GM19455 (cell line): ENCODE measurements around the gene MAPK8IP2.

Experiments used
- ATAC-seq: cut with Tn5 transposase; IDR thresholded peaks from one replicate; pipeline ENCODE4 v1.9.1; 2021; ENCODE audit not compliant: unreplicated experiment

The MAPK8IP2 gene

DNA sequence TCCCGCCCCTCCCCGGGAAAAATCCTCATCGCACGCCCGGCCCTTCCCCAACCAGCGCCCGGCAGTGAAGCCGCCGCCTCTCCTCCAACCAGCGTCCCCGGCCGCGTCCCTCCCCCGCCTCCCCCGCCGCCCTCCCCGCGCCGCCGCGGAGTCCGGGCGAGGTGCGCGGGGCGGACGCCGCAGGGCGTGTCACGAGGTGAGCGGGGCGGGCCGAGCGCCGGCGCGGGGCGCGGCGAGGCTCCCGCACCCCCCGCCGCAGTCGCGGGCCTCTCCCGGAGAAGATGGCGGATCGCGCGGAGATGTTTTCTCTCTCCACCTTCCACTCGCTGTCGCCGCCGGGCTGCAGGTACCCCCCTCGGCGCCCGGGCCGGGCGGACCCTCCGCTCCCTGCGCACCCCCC, at the start of gene MAPK8IP2:
Gene MAPK8IP2, plus strand, starts transcription at position 256 of the 400 bp plus-strand sequence. Its CDS starts 26 bp downstream, at position 282.
- no peak for ATAC-seq

GRCh38 chr22:50551160-50551752, 49.3 kb upstream of the MAPK8IP2 start:
- ATAC-seq = no peak

- ATAC-seq = no peak
Measured at GRCh38 chr22:50553310-50553709, 47.3 kb upstream of the MAPK8IP2 start.

- ATAC-seq = no peak
Measured at GRCh38 chr22:50556703-50557102, 43.9 kb upstream of the MAPK8IP2 start.

DNA sequence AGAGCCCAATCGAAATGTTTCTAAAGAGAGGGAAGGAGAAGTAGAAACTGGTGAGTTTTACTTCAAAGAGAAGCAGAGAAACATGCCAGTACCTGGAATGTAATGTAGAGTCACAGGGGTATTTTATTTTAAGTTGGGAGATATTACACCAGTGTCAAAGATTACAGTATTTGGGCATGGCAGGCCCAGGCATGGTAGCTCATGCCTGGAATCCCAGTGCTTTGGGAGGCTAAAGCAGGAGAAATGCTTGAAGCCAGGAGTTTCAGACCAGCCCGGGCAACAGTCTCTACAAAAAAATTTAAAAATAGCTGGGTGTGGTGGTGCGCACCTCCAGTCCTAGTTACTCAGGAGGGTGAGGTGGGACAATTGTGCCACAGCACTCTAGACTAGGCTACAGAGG, 40.6 kb upstream of the MAPK8IP2 start:
- ATAC-seq = no peak

- no peak for ATAC-seq
Measured at GRCh38 chr22:50561401-50562358, 38.9 kb upstream of the MAPK8IP2 start.

- peak; percentile 94 for ATAC-seq
Measured at GRCh38 chr22:50562523-50563412, 37.8 kb upstream of the MAPK8IP2 start, which contains the start of gene SYCE3. Gene SYCE3 (minus strand): TSS chr22:50562919. CDS start chr22:50556405, 6,514 bp downstream.

- ATAC-seq = no peak
Measured at GRCh38 chr22:50563413-50564160, 37.0 kb upstream of the MAPK8IP2 start.

DNA sequence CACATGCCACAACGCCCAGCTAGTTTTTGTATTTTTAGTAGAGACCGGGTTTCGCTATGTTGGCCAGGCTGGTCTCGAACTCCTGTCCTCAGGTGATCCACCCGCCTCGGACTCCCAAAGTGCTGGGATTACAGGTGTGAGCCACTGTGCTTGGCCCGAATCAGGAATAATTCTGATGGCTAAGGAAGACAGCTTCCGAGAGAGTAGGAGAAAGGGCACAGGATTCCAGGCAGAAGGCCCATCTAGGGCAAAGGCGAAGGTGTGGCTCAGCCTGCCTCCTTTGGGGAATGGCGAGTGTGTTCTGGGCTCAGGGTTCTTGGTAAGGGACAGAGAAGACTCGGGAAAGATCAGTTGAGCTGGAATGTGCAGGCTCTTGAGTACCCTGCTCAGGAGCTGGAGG, 36.3 kb upstream of the MAPK8IP2 start:
- ATAC-seq = no peak

GRCh38 chr22:50567721-50568252, 32.8 kb upstream of the MAPK8IP2 start:
- ATAC-seq = no peak

- ATAC-seq = no peak
Measured at GRCh38 chr22:50568626-50569025, 32.0 kb upstream of the MAPK8IP2 start.

GRCh38 chr22:50569041-50569459, 31.5 kb upstream of the MAPK8IP2 start:
- no peak for ATAC-seq

DNA sequence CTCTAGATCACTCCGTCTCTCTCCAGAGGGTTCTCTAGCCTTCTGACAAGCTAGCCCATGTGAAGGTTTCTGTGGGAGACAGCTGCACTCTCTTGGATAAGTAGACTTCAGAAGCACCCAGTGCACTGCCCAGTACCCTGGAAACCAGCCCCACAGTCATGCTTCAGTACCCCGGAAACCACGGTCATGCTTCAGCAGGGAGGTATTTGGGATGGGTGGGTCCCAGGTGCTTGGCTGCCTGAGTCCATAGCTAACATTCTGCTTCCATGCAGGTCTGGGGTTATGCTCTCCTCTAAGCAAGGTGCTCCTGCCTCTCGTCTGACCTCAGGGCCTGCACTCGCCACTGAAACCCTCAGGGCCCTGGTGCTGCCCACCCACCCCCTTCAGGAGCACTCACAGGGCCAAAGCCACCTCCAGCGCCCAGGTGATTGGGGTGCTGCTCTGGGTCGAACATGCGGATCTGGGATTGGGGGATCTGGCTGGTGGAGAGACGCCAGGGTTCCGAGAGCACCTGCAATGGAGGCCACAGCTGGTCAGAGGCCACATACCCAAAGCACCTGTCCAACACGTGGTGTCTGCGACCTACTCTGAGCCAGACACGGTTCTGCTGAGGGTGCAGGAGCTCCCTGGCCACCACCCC, 30.6 kb upstream of the MAPK8IP2 start:
- ATAC-seq = no peak

DNA sequence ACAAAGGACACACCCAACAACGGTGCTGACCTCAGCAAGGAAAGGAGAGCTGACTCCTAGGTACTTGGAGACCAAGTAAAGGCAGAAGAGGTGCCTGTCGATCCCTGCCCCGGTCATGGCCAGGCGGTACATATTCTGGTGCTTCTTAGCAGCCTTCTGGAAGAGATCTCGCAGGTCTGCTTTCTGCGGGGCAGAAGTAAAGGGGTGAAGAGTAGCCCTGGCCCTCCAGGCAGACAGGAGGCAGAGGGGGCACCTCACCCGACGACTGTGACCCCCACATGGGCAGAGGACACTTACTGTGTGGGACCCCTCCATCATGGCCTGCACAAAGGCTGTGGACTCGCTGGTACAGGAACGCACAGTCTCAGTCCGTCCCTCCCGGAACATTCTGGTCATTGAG, 29.7 kb upstream of the MAPK8IP2 start:
- ATAC-seq = no peak

DNA sequence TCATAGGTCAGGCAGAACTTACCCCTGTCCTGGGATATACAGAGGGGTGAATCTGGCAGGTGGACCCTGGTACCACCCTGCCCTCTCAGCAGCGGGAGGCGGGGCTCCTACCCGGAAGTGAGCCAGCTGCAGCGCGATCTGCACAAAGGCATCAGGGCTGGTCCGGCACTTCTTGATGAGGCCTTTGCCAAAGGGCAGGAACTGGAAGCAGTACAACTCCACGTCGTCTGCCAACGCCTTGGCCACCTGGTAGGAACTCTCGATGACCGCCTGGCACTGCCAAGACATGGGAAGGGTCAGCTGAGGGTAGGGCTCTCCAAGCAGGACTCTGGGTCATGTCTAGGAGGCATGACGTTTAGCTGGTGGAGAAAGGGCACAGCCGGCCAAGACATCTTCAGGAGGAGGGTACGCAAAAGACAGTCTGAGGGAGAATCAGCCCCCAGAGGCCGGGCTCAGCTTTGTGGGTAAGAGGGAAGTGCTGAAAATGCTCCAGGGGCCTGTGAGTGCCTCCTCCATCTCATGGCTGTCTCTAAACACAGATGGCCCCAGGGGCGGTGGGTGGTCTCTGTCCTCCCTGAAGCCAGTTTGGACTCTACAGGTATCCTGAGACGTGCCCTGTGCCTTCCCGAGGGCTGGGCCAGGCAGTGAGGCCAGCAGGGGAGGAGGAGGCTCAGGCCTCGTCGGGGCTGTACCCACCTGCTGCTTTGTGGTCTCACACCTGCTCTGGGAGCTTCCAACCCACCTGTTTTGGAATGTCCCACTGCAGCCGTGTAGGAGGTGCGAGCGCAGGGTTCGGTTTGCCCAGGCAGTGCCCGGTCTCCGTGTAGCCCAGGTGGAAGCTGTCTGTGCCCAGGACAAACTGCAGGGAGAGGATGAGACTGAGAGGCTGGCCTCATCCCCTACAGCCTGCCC, 29.1 kb upstream of the MAPK8IP2 start:
- no peak for ATAC-seq

- ATAC-seq = no peak
Measured at GRCh38 chr22:50572965-50573364, 27.6 kb upstream of the MAPK8IP2 start.

DNA sequence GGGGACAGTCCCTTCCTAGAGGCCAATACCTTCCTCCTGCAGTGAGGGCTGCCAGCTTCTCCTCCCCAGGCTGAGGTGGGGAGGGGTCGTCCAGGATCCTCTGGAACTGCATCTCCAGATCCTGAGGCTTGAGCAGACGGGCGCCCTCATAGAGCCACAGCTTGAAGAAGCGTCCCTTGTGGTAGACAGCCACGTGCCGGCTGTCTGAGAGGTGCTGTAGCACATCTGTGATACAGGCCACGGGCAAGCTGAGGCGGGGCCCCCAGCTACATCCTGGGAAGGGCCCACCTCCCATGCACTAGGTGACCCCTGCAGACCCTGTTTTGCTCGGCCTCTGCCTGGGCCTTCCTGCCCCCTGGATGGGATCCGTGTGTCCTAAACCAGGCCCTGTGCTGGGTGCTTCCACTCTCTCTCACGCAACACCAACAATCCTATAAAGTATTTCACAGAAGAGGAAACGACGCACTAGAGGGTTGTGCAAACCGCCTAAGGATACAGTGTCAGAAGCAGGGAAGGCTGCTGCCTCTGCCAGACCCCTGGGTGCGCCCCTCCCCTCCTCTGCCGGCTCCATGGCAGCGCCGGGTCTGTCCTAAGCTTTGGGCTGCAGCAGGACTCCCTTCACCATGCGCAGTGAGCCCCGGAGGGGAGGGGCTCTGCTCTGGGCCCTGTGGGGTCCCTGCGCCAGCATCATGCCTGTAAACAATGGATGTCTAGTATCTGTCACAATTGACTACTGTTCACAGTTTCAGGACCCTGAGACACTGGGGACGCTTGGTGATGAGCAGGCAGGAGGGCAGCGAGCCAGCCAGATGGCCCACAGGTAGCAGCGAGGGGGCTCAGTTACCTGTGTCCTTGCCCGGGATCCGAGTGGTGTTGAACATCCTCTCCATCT, 26.9 kb upstream of the MAPK8IP2 start:
- no peak for ATAC-seq

GRCh38 chr22:50574383-50574755, 26.2 kb upstream of the MAPK8IP2 start:
- ATAC-seq = no peak
